Measurements from ENCODE around the gene INSM2.

DNA sequence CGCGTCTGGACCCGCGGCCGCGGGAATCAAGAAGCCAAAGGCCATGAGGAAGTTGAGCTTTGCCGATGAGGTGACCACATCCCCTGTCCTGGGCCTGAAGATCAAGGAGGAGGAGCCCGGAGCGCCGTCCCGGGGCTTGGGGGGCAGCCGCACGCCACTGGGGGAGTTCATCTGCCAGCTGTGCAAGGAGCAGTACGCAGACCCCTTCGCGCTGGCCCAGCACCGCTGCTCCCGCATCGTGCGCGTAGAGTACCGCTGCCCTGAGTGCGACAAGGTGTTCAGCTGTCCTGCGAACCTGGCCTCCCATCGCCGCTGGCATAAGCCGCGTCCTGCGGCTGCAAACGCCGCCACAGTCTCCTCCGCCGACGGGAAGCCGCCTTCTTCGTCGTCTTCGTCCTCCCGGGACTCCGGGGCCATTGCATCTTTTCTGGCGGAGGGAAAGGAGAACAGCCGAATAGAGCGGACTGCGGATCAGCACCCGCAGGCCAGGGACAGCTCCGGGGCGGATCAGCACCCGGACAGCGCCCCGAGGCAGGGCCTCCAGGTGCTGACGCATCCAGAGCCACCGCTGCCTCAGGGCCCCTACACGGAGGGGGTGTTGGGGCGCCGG lies 1.0 kb downstream of the INSM2 start:
- no peak for TF ChIP-seq POLR2A (IDR thresholded peaks at IDR 0.05)
- TF ChIP-seq, protein P1, sequence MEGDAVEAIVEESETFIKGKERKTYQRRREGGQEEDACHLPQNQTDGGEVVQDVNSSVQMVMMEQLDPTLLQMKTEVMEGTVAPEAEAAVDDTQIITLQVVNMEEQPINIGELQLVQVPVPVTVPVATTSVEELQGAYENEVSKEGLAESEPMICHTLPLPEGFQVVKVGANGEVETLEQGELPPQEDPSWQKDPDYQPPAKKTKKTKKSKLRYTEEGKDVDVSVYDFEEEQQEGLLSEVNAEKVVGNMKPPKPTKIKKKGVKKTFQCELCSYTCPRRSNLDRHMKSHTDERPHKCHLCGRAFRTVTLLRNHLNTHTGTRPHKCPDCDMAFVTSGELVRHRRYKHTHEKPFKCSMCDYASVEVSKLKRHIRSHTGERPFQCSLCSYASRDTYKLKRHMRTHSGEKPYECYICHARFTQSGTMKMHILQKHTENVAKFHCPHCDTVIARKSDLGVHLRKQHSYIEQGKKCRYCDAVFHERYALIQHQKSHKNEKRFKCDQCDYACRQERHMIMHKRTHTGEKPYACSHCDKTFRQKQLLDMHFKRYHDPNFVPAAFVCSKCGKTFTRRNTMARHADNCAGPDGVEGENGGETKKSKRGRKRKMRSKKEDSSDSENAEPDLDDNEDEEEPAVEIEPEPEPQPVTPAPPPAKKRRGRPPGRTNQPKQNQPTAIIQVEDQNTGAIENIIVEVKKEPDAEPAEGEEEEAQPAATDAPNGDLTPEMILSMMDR (IDR thresholded peaks at IDR 0.05 in 4 of 5, conservative IDR thresholded peaks at IDR 0.05 in 1 of 5): no peak

Measured in gastrocnemius medialis (tissue), 4 donors.